Keratinocyte (primary cell): Measurements from ENCODE around the gene CCDC126.

Source experiments
- EZH2 ChIP-seq: IDR thresholded peaks from one replicate; pipeline ENCODE4 v1.6.1; 2012; ENCODE audit warnings: inconsistent platforms, mild to moderate bottlenecking, low read length, moderate library complexity
- TF ChIP-seq, protein P1 (sequence below), 3 experiments: IDR thresholded peaks in 1 of 3; conservative IDR thresholded peaks in 1 of 3; optimal IDR thresholded peaks in 1 of 3; 2 replicates in 2 of 3; 3 replicates in 1 of 3; pipeline versions ENCODE3 to v1.5.1; 2011; ENCODE audit warnings: low read length in 3 of 3, mild to moderate bottlenecking in 3 of 3, moderate library complexity in 2 of 3, control low read depth in 1 of 3, inconsistent platforms in 1 of 3; ENCODE audit not compliant: insufficient read depth in 2 of 3; ENCODE audit errors: extremely low read depth in 1 of 3

- TF ChIP-seq, protein P1, sequence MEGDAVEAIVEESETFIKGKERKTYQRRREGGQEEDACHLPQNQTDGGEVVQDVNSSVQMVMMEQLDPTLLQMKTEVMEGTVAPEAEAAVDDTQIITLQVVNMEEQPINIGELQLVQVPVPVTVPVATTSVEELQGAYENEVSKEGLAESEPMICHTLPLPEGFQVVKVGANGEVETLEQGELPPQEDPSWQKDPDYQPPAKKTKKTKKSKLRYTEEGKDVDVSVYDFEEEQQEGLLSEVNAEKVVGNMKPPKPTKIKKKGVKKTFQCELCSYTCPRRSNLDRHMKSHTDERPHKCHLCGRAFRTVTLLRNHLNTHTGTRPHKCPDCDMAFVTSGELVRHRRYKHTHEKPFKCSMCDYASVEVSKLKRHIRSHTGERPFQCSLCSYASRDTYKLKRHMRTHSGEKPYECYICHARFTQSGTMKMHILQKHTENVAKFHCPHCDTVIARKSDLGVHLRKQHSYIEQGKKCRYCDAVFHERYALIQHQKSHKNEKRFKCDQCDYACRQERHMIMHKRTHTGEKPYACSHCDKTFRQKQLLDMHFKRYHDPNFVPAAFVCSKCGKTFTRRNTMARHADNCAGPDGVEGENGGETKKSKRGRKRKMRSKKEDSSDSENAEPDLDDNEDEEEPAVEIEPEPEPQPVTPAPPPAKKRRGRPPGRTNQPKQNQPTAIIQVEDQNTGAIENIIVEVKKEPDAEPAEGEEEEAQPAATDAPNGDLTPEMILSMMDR (optimal IDR thresholded peaks at IDR 0.05 in 1 of 3, IDR thresholded peaks at IDR 0.05 in 1 of 3, conservative IDR thresholded peaks at IDR 0.05 in 1 of 3; ENCODE audit: extremely low read depth in 1 of 3, insufficient read depth in 2 of 3, low read length in 3 of 3) = no peak
- no peak for TF ChIP-seq EZH2
Measured at GRCh38 chr7:23616593-23616992, 19.4 kb downstream of the CCDC126 start.
